Endothelial cell (in vitro differentiated cells): ENCODE results near the gene RTCB. TPM values are rescaled to one million over a fixed set of nuclear protein-coding genes. Genes with fewer than 3 reads are reported as not detected.

Experiments used
- DNase-seq: peaks from one replicate; pipeline ENCODE4 v3.0.0; 2021; ENCODE audit warnings: low spot score
- H3K27ac Mint-ChIP-seq: one replicate; pipeline ENCODE4 v1.8.0; 2021; ENCODE audit warnings: mixed read lengths, inconsistent platforms; ENCODE audit not compliant: unreplicated experiment
- H3K27me3 Mint-ChIP-seq: one replicate; pipeline ENCODE4 v1.8.0; 2021; ENCODE audit warnings: mild to moderate bottlenecking, moderate library complexity, mixed read lengths, inconsistent platforms; ENCODE audit not compliant: unreplicated experiment
- H3K36me3 Mint-ChIP-seq: one replicate; pipeline ENCODE4 v1.8.0; 2021; ENCODE audit warnings: mild to moderate bottlenecking, low read depth, mixed read lengths, inconsistent platforms; ENCODE audit not compliant: unreplicated experiment
- H3K4me1 Mint-ChIP-seq: one replicate; pipeline ENCODE4 v1.8.0; 2021; ENCODE audit warnings: mild to moderate bottlenecking, mixed read lengths, inconsistent platforms; ENCODE audit not compliant: unreplicated experiment
- H3K4me3 Mint-ChIP-seq: one replicate; pipeline ENCODE4 v1.8.0; 2021; ENCODE audit warnings: mild to moderate bottlenecking, mixed read lengths, inconsistent platforms; ENCODE audit not compliant: unreplicated experiment
- H3K9me3 Mint-ChIP-seq: one replicate; pipeline ENCODE4 v1.8.0; 2021; ENCODE audit warnings: mixed read lengths, inconsistent platforms; ENCODE audit not compliant: unreplicated experiment
- CTCF ChIP-seq: fragments of 200-600 bp; sonication (generic); IDR thresholded peaks from one replicate; pipeline ENCODE4 v1.5.0; 2021; ENCODE audit warnings: antibody characterized with exemption; ENCODE audit not compliant: unreplicated experiment
- total RNA-seq: library from RNA; stranded (reverse); fragmentation: NEBNext Ultra II Directional; extraction: Animal tissue kit (Norgen Biotek cat#: 25700); gene quantifications from one replicate; pipeline ENCODE4 v1.2.1, GENCODE V29; 2021; ENCODE audit not compliant: unreplicated experiment

Gene RTCB
- total RNA-seq, 1 donor from 2014 or later, result 107 TPM

GRCh38 chr22:32342977-32343376 is 69.1 kb downstream of the RTCB start:
- Mint-ChIP-seq H3K36me3 (no peaks in the 10 kb centered on the region), H3K27ac (no peak overlapping the region), H3K9me3 (no peaks in the 10 kb centered on the region), H3K27me3 (peaks cover 7% of the 10 kb centered on the region), H3K4me1 (peaks cover 3% of the 10 kb centered on the region), H3K4me3 (no peak overlapping the region)
- no peak for DNase-seq
- TF ChIP-seq CTCF, result no peak

DNA sequence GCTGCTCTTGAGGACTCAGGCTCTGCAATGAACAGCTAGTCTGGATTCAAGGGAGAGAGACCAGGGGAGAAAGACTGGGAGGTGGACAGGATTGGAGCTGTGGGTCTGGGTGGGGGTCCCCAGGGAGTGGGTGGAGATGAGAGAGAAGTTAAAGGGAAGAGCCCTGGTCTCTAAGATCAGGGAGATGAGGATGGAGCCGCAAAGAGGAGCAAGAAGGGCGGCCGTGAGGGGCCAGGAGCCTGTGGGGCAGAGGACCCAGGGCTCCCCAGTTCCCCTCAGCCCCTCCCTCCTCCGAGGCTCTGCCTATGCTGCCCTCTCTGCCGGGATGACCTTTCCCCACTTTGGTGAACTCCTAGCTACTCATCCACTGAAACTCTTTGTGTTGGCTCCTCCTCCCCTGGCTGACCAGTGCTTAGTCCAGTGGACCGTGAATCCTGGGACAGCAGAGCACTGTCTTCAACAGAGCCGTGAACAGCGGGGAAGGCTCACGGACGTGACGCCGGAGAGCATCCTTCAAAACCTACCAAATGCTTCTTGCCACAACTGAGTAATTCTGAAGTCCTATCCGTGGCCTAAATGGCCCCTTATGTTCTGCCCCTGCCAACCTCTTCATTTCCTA is 70.8 kb downstream of the RTCB start:
- DNase-seq, result no peak
- H3K36me3 Mint-ChIP-seq, result no peaks in the 10 kb centered on the region
- H3K9me3 Mint-ChIP-seq, result no peaks in the 10 kb centered on the region
- H3K27me3 Mint-ChIP-seq, result peaks cover 7% of the 10 kb centered on the region
- H3K27ac Mint-ChIP-seq, result no peak overlapping the region
- TF ChIP-seq CTCF, result no peak
- H3K4me1 Mint-ChIP-seq, result peaks cover 3% of the 10 kb centered on the region
- H3K4me3 Mint-ChIP-seq, result no peak overlapping the region

GRCh38 chr22:32340411-32340810 is 71.6 kb downstream of the RTCB start:
- peaks cover 3% of the 10 kb centered on the region for H3K4me1 Mint-ChIP-seq
- no peak for TF ChIP-seq CTCF
- H3K9me3 Mint-ChIP-seq, result no peaks in the 10 kb centered on the region
- peaks cover 8% of the 10 kb centered on the region for H3K27me3 Mint-ChIP-seq
- no peaks in the 10 kb centered on the region for H3K36me3 Mint-ChIP-seq
- DNase-seq, result no peak
- no peak overlapping the region for H3K4me3 Mint-ChIP-seq
- H3K27ac Mint-ChIP-seq, result no peak overlapping the region

DNA sequence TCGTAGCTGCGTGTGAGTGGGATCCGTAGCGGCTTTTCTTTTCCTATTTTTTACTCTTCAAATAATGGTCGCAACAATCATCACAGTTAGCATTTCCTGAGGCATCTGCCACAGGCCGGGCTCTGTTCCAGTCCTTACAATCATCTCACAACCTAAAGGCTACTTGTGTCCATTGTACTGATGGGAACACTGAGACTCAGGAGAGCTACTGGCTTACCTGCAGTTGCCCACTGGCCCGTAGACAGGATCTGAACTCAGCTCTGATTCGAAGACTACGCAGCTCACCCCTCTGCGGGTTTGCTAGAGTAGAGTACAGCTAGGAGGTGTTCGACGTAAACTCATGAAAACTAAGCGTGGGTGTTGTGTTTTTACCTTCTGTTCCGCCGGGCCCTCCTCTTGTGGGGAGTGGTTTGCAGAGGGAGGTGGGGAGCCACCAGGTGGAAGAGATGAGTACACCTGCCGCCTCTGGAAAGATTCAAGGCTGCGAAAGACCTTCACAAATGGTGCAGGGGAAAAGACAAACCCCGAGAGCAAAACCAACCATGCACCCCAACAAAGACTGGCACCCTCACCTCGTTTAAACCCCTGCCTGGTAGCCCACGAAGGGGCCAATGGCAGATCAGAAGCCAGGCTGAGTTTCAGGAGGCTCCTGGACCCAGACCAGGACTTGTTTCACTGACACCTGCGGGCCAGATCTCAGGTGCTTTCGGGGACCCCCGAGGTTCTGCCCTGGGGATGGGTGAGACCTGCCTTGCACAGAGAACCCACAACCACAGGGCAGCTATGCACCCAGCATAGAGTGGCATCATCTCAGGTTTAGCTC is 72.6 kb downstream of the RTCB start:
- no peak for TF ChIP-seq CTCF
- no peaks in the 10 kb centered on the region for H3K9me3 Mint-ChIP-seq
- DNase-seq, result no peak
- H3K36me3 Mint-ChIP-seq, result no peaks in the 10 kb centered on the region
- H3K27ac Mint-ChIP-seq, result no peak overlapping the region
- H3K4me1 Mint-ChIP-seq, result peaks cover 3% of the 10 kb centered on the region
- H3K4me3 Mint-ChIP-seq, result no peak overlapping the region
- peaks cover 8% of the 10 kb centered on the region for H3K27me3 Mint-ChIP-seq

DNA sequence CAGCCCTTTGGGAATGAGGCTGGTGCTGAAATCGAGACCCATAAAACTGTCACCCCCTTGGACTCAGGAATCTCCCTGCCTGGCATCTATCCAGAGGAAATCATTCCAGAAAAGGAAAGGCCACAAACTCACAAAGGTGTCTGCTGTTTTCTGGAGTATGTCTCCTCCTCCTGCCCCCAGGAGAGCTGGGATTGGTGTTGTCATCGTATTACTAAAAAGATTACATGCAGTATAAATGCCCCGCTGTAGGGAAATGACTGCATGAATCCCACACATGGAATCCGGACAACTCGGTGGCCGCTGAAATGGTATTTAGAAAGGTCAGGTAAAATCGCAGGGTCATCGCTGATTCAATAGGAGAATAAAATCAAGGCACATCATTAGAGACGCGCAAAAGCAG is 73.3 kb downstream of the RTCB start:
- no peak overlapping the region for H3K27ac Mint-ChIP-seq
- no peak for DNase-seq
- peaks cover 8% of the 10 kb centered on the region for H3K27me3 Mint-ChIP-seq
- H3K4me1 Mint-ChIP-seq, result peaks cover 3% of the 10 kb centered on the region
- TF ChIP-seq CTCF, result no peak
- H3K36me3 Mint-ChIP-seq, result no peaks in the 10 kb centered on the region
- no peaks in the 10 kb centered on the region for H3K9me3 Mint-ChIP-seq
- no peak overlapping the region for H3K4me3 Mint-ChIP-seq
